Measurements from ENCODE around the gene SHB. TPM values are rescaled to one million over a fixed set of nuclear protein-coding genes. Genes with fewer than 3 reads are reported as not detected.

Gene SHB
- total RNA-seq, 1 donor from 2014 or later = 18.5 TPM

GRCh38 chr9:37961351-37961750 lies 107.7 kb downstream of the SHB start:
- TF ChIP-seq CTCF (IDR thresholded peaks at IDR 0.05; ENCODE audit: unreplicated experiment) = no peak
- Mint-ChIP-seq H3K9me3 (ENCODE audit: unreplicated experiment) (no peaks in the 10 kb centered on the region), H3K4me1 (ENCODE audit: unreplicated experiment) (peaks cover 17% of the 10 kb centered on the region), H3K27me3 (ENCODE audit: unreplicated experiment) (peaks cover 8% of the 10 kb centered on the region), H3K4me3 (ENCODE audit: unreplicated experiment) (no peak overlapping the region), H3K36me3 (ENCODE audit: low read depth, unreplicated experiment) (peaks cover 20% of the 10 kb centered on the region), H3K27ac (ENCODE audit: unreplicated experiment) (no peak overlapping the region)
- DNase-seq (ENCODE audit: low spot score) = no peak

- H3K27ac Mint-ChIP-seq (ENCODE audit: unreplicated experiment) = no peak overlapping the region
- DNase-seq (ENCODE audit: low spot score) = no peak
- H3K36me3 Mint-ChIP-seq (ENCODE audit: low read depth, unreplicated experiment) = peaks cover 18% of the 10 kb centered on the region
These were observed 108.4 kb downstream of the SHB start for GRCh38 chr9:37960631-37961030.

GRCh38 chr9:37959976-37960375 lies 109.1 kb downstream of the SHB start:
- Mint-ChIP-seq H3K9me3 (ENCODE audit: unreplicated experiment) (no peaks in the 10 kb centered on the region), H3K27me3 (ENCODE audit: unreplicated experiment) (peaks cover 7% of the 10 kb centered on the region), H3K4me1 (ENCODE audit: unreplicated experiment) (peaks cover 17% of the 10 kb centered on the region), H3K27ac (ENCODE audit: unreplicated experiment) (no peak overlapping the region), H3K36me3 (ENCODE audit: low read depth, unreplicated experiment) (peaks cover 21% of the 10 kb centered on the region), H3K4me3 (ENCODE audit: unreplicated experiment) (no peak overlapping the region)
- DNase-seq (ENCODE audit: low spot score) = no peak
- TF ChIP-seq CTCF (IDR thresholded peaks at IDR 0.05; ENCODE audit: unreplicated experiment) = no peak

More at GRCh38 chr9:37960631-37961030, 108.4 kb downstream of the SHB start:
- Mint-ChIP-seq H3K9me3 (ENCODE audit: unreplicated experiment) (no peaks in the 10 kb centered on the region), H3K27me3 (ENCODE audit: unreplicated experiment) (peaks cover 8% of the 10 kb centered on the region), H3K4me1 (ENCODE audit: unreplicated experiment) (peaks cover 17% of the 10 kb centered on the region), H3K4me3 (ENCODE audit: unreplicated experiment) (no peak overlapping the region)
- no peak for TF ChIP-seq CTCF (IDR thresholded peaks at IDR 0.05; ENCODE audit: unreplicated experiment)

GRCh38 chr9:37958154-37958553 lies 110.9 kb downstream of the SHB start:
- H3K36me3 Mint-ChIP-seq (ENCODE audit: low read depth, unreplicated experiment) = peaks cover 29% of the 10 kb centered on the region
- no peak for TF ChIP-seq CTCF (IDR thresholded peaks at IDR 0.05; ENCODE audit: unreplicated experiment)
- no peaks in the 10 kb centered on the region for H3K9me3 Mint-ChIP-seq (ENCODE audit: unreplicated experiment)
- peaks cover 28% of the 10 kb centered on the region for H3K4me1 Mint-ChIP-seq (ENCODE audit: unreplicated experiment)
- H3K4me3 Mint-ChIP-seq (ENCODE audit: unreplicated experiment) = no peak overlapping the region
- peak overlapping the region; percentile 27 for H3K27ac Mint-ChIP-seq (ENCODE audit: unreplicated experiment)
- DNase-seq (ENCODE audit: low spot score) = no peak
- peaks cover 10% of the 10 kb centered on the region for H3K27me3 Mint-ChIP-seq (ENCODE audit: unreplicated experiment)

- DNase-seq (ENCODE audit: low spot score) = no peak
- H3K27ac Mint-ChIP-seq (ENCODE audit: unreplicated experiment) = peak overlapping the region; percentile 27
- H3K27me3 Mint-ChIP-seq (ENCODE audit: unreplicated experiment) = peaks cover 10% of the 10 kb centered on the region
- no peak for TF ChIP-seq CTCF (IDR thresholded peaks at IDR 0.05; ENCODE audit: unreplicated experiment)
- no peaks in the 10 kb centered on the region for H3K9me3 Mint-ChIP-seq (ENCODE audit: unreplicated experiment)
- H3K4me3 Mint-ChIP-seq (ENCODE audit: unreplicated experiment) = no peak overlapping the region
- peaks cover 30% of the 10 kb centered on the region for H3K4me1 Mint-ChIP-seq (ENCODE audit: unreplicated experiment)
- H3K36me3 Mint-ChIP-seq (ENCODE audit: low read depth, unreplicated experiment) = peaks cover 35% of the 10 kb centered on the region
These were observed 111.4 kb downstream of the SHB start for GRCh38 chr9:37957664-37957953.
